Chondrocyte (in vitro differentiated cells): Measurements from ENCODE around the gene RTTN. TPM values are rescaled to one million over a fixed set of nuclear protein-coding genes. Genes with fewer than 3 reads are reported as not detected.

Source experiments
- DNase-seq: peaks from one replicate; pipeline ENCODE4 v3.0.0; 2021; ENCODE audit warnings: mixed read lengths, low spot score
- H3K27ac Mint-ChIP-seq: one replicate; pipeline ENCODE4 v1.8.0; 2021; ENCODE audit warnings: mild to moderate bottlenecking, moderate library complexity, mixed read lengths; ENCODE audit not compliant: unreplicated experiment
- H3K27me3 Mint-ChIP-seq: 2 replicates; pipeline ENCODE4 v1.8.0; 2021; ENCODE audit warnings: low read depth, mixed read lengths
- H3K36me3 Mint-ChIP-seq: 2 replicates; pipeline ENCODE4 v1.8.0; 2021; ENCODE audit warnings: low read depth, mixed read lengths
- H3K4me1 Mint-ChIP-seq: 2 replicates; pipeline ENCODE4 v1.8.0; 2021; ENCODE audit warnings: low read depth, mild to moderate bottlenecking, mixed read lengths
- H3K4me3 Mint-ChIP-seq: one replicate; pipeline ENCODE4 v1.8.0; 2021; ENCODE audit warnings: mild to moderate bottlenecking, moderate library complexity, mixed read lengths; ENCODE audit not compliant: unreplicated experiment
- H3K9me3 Mint-ChIP-seq: 2 replicates; pipeline ENCODE4 v1.8.0; 2021; ENCODE audit warnings: low read depth, mixed read lengths
- CTCF ChIP-seq: fragments of 200-600 bp; sonication (generic); IDR thresholded peaks from 2 replicates; pipeline ENCODE4 v1.5.0; 2021; ENCODE audit warnings: antibody characterized with exemption, mild to moderate bottlenecking, moderate library complexity
- total RNA-seq: library from RNA; stranded (reverse); gene quantifications from 3 replicates; pipeline ENCODE4 v1.2.1, GENCODE V29; 2021

The RTTN gene
- total RNA-seq, 1 donor from 2014 or later = 4.8 TPM

GRCh38 chr18:70169747-70170146, 35.7 kb downstream of the RTTN start:
- peaks cover 4% of the 10 kb centered on the region for H3K4me1 Mint-ChIP-seq
- no peak for TF ChIP-seq CTCF
- DNase-seq = no peak
- H3K9me3 Mint-ChIP-seq = no peaks in the 10 kb centered on the region
- no peaks in the 10 kb centered on the region for H3K27me3 Mint-ChIP-seq
- H3K4me3 Mint-ChIP-seq = no peak overlapping the region
- no peak overlapping the region for H3K27ac Mint-ChIP-seq
- no peaks in the 10 kb centered on the region for H3K36me3 Mint-ChIP-seq

- H3K9me3 Mint-ChIP-seq = peaks cover 4% of the 10 kb centered on the region
- H3K27me3 Mint-ChIP-seq = no peaks in the 10 kb centered on the region
- no peak for DNase-seq
- no peak for TF ChIP-seq CTCF
- peaks cover 4% of the 10 kb centered on the region for H3K4me1 Mint-ChIP-seq
- H3K36me3 Mint-ChIP-seq = peaks cover 2% of the 10 kb centered on the region
- H3K27ac Mint-ChIP-seq = no peak overlapping the region
- no peak overlapping the region for H3K4me3 Mint-ChIP-seq
These were observed 38.8 kb downstream of the RTTN start for GRCh38 chr18:70166668-70167067.

GRCh38 chr18:70165936-70166335, 39.6 kb downstream of the RTTN start:
- Mint-ChIP-seq H3K4me1 (peaks cover 9% of the 10 kb centered on the region), H3K27ac (no peak overlapping the region), H3K27me3 (no peaks in the 10 kb centered on the region), H3K9me3 (peaks cover 8% of the 10 kb centered on the region), H3K36me3 (peaks cover 5% of the 10 kb centered on the region), H3K4me3 (no peak overlapping the region)
- TF ChIP-seq CTCF = no peak
- no peak for DNase-seq

- Mint-ChIP-seq H3K36me3 (peaks cover 12% of the 10 kb centered on the region), H3K9me3 (peaks cover 20% of the 10 kb centered on the region), H3K27ac (no peak overlapping the region), H3K4me3 (no peak overlapping the region), H3K4me1 (peaks cover 6% of the 10 kb centered on the region), H3K27me3 (no peaks in the 10 kb centered on the region)
- no peak for DNase-seq
- TF ChIP-seq CTCF = no peak
These were observed 45.3 kb downstream of the RTTN start for GRCh38 chr18:70160073-70160678.

GRCh38 chr18:70158992-70159717, 46.3 kb downstream of the RTTN start:
- H3K4me1 Mint-ChIP-seq = peaks cover 15% of the 10 kb centered on the region
- H3K9me3 Mint-ChIP-seq = peaks cover 20% of the 10 kb centered on the region
- no peak for DNase-seq
- no peaks in the 10 kb centered on the region for H3K27me3 Mint-ChIP-seq
- no peak overlapping the region for H3K4me3 Mint-ChIP-seq
- H3K27ac Mint-ChIP-seq = no peak overlapping the region
- no peak for TF ChIP-seq CTCF
- peaks cover 12% of the 10 kb centered on the region for H3K36me3 Mint-ChIP-seq
